Transverse colon (tissue), 4 donors: Measurements from ENCODE around the gene IL9R. TPM values are rescaled to one million over a fixed set of nuclear protein-coding genes. Genes with fewer than 3 reads are reported as not detected.

Source experiments
- DNase-seq: peaks from one replicate; pipeline ENCODE4 v3.0.0-alpha.2; 2019
- H3K27ac ChIP-seq, 4 donors: fragments of 200-600 bp; sonication (generic); 2 replicates each; pipeline ENCODE4 v1.5.1; 2016 to 2018; ENCODE audit warnings: inconsistent platforms in 4 of 4
- H3K27me3 ChIP-seq: fragments of 200-600 bp; sonication (generic); 2 replicates; pipeline ENCODE4 v1.5.1; 2017; ENCODE audit warnings: inconsistent platforms
- H3K36me3 ChIP-seq, 4 donors: fragments of 200-600 bp; sonication (generic); 2 replicates each; pipeline ENCODE4 v1.5.1; 2017 to 2019; ENCODE audit warnings: inconsistent platforms in 4 of 4
- H3K4me1 ChIP-seq, 4 donors: fragments of 200-600 bp; sonication (generic); 2 replicates each; pipeline ENCODE4 v1.5.1; 2017 to 2020; ENCODE audit warnings: inconsistent platforms in 4 of 4
- H3K4me3 ChIP-seq, 4 donors: fragments of 200-600 bp; sonication (generic); 1 replicate in 1 of 4; 2 replicates in 3 of 4; pipeline versions ENCODE4 v1.5.1 to v1.6.1; 2017 to 2019; ENCODE audit warnings: inconsistent platforms in 4 of 4
- H3K9me3 ChIP-seq, 2 donors: fragments of 200-600 bp; sonication (generic); 2 replicates each; pipeline ENCODE4 v1.5.1; 2017 to 2019; ENCODE audit warnings: inconsistent platforms in 2 of 2
- CTCF ChIP-seq, 5 experiments: fragments of 200-600 bp in 3 of 5; fragments of 450-650 bp in 2 of 5; sonication (generic) in 3 of 5; IDR thresholded peaks; 1 replicate in 2 of 5; 2 replicates in 3 of 5; pipeline ENCODE4 v1.5.1; 2016 to 2017; ENCODE audit warnings: antibody characterized with exemption in 5 of 5, inconsistent platforms in 3 of 5, mild to moderate bottlenecking in 2 of 5, moderate library complexity in 1 of 5
- EP300 ChIP-seq: sonication (generic); formaldehyde crosslinking; IDR thresholded peaks from one replicate; pipeline ENCODE4 v1.6.1; 2017; ENCODE audit warnings: antibody characterized with exemption, low read depth
- POLR2A ChIP-seq: fragments of 450-650 bp; IDR thresholded peaks from one replicate; pipeline ENCODE4 v1.6.1; 2016; ENCODE audit warnings: antibody characterized with exemption, mild to moderate bottlenecking, moderate library complexity
- POLR2AphosphoS5 ChIP-seq, 3 donors: sonication (generic); formaldehyde crosslinking; IDR thresholded peaks; one replicate each; pipeline ENCODE4 v1.6.1; 2016; ENCODE audit warnings: antibody characterized with exemption in 3 of 3
- WGBS, 2 donors: methylation state at CpG; one replicate each; pipeline ENCODE4 v1.1.5; 2018; ENCODE audit warnings: low coverage in 1 of 2; 5-methylcytosine and 5-hydroxymethylcytosine counted together
- in situ Hi-C, 4 donors: fragments of 200-750 bp; cut with MboI; loops; one replicate each; pipeline versions ENCODE4 v1.15.0 to v1.15.1; 2017; ENCODE audit warnings: low sequenced_read_pairs in 3 of 4, low pct_ligation_motif_present in 1 of 4, low pct_unique_long_range_greater_than_20kb in 1 of 4
- intact Hi-C: fragments of 100-400 bp; cut with DNase I; formaldehyde crosslinking; loops from one replicate; pipeline ENCODE4 v1.15.1; 2023; ENCODE audit warnings: low total_unique reads
- total RNA-seq, 4 donors: library from RNA; depleted of rRNA; stranded (reverse); fragments of >200 nt; gene quantifications; one replicate each; pipeline ENCODE4 v1.1.0, GENCODE V29; 2016

The IL9R gene
- total RNA-seq, 4 donors from 2014 or later = 0.41 to 0.79 TPM; not detected in 2

DNA sequence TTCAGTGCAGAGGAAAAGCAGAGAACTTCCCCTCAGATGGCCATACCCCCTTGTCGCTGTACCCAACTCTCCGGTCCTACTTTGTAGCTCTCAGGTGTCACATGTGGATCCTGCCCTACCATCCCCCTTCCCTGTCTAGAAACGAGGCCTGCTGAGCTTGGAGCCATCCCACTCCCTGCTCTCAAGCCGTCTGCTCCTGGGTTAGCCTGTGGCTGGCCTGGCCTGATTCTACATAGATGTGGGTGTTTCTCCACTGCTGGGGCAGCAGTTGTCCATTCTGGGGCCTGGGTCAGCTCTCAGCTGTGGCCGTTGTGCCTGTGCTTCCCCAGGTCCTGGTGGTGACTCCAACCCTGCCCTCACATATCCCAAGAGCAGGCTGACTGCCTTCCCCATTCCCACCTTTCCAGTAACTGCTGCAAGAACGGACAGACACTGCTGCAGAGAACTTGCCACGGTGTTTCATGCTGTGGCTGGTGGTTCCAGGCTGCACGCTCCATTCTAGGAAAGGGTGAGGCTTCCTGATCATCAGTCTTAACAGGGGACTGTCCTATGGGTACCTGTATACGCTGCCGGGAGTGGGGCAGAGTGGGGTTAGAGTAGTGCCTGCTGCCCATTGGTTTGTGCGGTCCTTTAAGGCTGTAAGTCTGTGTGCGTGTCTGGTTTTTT, 3.6 kb downstream of the IL9R start:
- no peak overlapping the region for H3K27ac ChIP-seq
- intact Hi-C loops = no loop called here
- in situ Hi-C loops = no loop called here

DNA sequence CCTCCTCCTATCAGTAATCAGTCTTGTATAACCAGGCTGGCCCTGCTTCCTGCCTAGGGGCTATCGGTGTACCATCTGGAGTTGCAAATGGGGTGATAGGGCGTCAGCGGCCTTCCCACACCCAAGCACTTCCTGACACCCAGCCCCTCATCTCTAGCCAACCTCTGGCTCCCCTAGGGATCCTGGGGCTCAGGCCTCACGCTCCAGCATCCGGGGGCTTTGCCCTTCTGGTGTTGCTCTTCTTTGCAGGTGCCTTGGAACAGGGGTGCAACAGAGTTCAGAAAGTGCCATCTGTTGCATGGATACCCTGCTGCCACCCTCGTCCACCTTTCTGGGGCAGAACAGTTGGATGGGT, 4.1 kb downstream of the IL9R start:
- Histone ChIP-seq H3K36me3 (no peaks in the 10 kb centered on the region), H3K9me3 (no peaks in the 10 kb centered on the region), H3K4me3 (no peak overlapping the region), H3K4me1 (no peaks in the 10 kb centered on the region), H3K27me3 (no peaks in the 10 kb centered on the region), H3K27ac (no peak overlapping the region)
- intact Hi-C loops (no loop called here), in situ Hi-C loops (no loop called here)
- no peak for TF ChIP-seq POLR2AphosphoS5 (IDR thresholded peaks at IDR 0.05)
- TF ChIP-seq EP300 = no peak
- no peak for TF ChIP-seq POLR2A
- no peak for TF ChIP-seq CTCF (IDR thresholded peaks at IDR 0.05)
- WGBS, 2 donors = 44 to 62% methylated on average over 5 to 6 of the region's 6 CpGs
- DNase-seq = no peak

More for the DNA sequence above, 3.6 kb downstream of the IL9R start:
- no peak overlapping the region for H3K4me3 ChIP-seq
- no peaks in the 10 kb centered on the region for H3K4me1 ChIP-seq
- WGBS, 2 donors = 69% methylated on average over 12 of the region's 12 CpGs; no CpG with 5 or more reads in 1 of the 2 donors
- no peaks in the 10 kb centered on the region for H3K9me3 ChIP-seq
- no peaks in the 10 kb centered on the region for H3K27me3 ChIP-seq
- H3K36me3 ChIP-seq = no peaks in the 10 kb centered on the region
- no peak for DNase-seq
- no peak for TF ChIP-seq POLR2AphosphoS5 (IDR thresholded peaks at IDR 0.05)
- no peak for TF ChIP-seq CTCF (IDR thresholded peaks at IDR 0.05)
- TF ChIP-seq EP300 = no peak
- TF ChIP-seq POLR2A = no peak

GRCh38 chrX:156002507-156002906, 5.0 kb downstream of the IL9R start:
- 73% methylated on average over 3 of the region's 3 CpGs; no CpG with 5 or more reads in 1 of the 2 donors for WGBS, 2 donors
- H3K27ac ChIP-seq = no peak overlapping the region
- no peak for DNase-seq
- no peaks in the 10 kb centered on the region for H3K36me3 ChIP-seq
- no peak overlapping the region for H3K4me3 ChIP-seq
- H3K9me3 ChIP-seq = no peaks in the 10 kb centered on the region
- no peaks in the 10 kb centered on the region for H3K4me1 ChIP-seq
- no peak for TF ChIP-seq CTCF (IDR thresholded peaks at IDR 0.05)
- no peak for TF ChIP-seq EP300
- TF ChIP-seq POLR2AphosphoS5 (IDR thresholded peaks at IDR 0.05) = no peak
- no peak for TF ChIP-seq POLR2A
- H3K27me3 ChIP-seq = no peaks in the 10 kb centered on the region
- intact Hi-C loops (no loop called here), in situ Hi-C loops (no loop called here)

GRCh38 chrX:156003486-156004185, 6.1 kb downstream of the IL9R start:
- in situ Hi-C loops = no loop called here
- H3K36me3 ChIP-seq = no peaks in the 10 kb centered on the region
- no peaks in the 10 kb centered on the region for H3K9me3 ChIP-seq
- no peaks in the 10 kb centered on the region for H3K27me3 ChIP-seq
- DNase-seq = no peak
- WGBS, 2 donors = 57 to 76% methylated on average over 1 to 14 of the region's 14 CpGs
- TF ChIP-seq POLR2A (no peak), POLR2AphosphoS5 (IDR thresholded peaks at IDR 0.05) (no peak), EP300 (no peak), CTCF (IDR thresholded peaks at IDR 0.05) (no peak)
- no peak overlapping the region for H3K27ac ChIP-seq
- H3K4me3 ChIP-seq = no peak overlapping the region
- H3K4me1 ChIP-seq = no peaks in the 10 kb centered on the region
- intact Hi-C loops = no loop called here
